GM10266 (cell line): Measurements from ENCODE around the gene VEGFA.

Source experiments
- DNase-seq: peaks from one replicate; pipeline ENCODE4 v3.0.0; 2012; ENCODE audit errors: extremely low spot score
- CTCF ChIP-seq: IDR thresholded peaks from 2 replicates; pipeline ENCODE4 v1.5.1; 2012; ENCODE audit warnings: mild to moderate bottlenecking, low read depth; ENCODE audit not compliant: control insufficient read depth, insufficient read depth; ENCODE audit errors: missing control alignments

Gene VEGFA

GRCh38 chr6:43763812-43764522 lies 6.0 kb upstream of the VEGFA start:
- DNase-seq, result no peak

GRCh38 chr6:43764772-43765171 lies 5.2 kb upstream of the VEGFA start:
- TF ChIP-seq CTCF, result no peak
- DNase-seq, result no peak

More at GRCh38 chr6:43763812-43764522, 6.0 kb upstream of the VEGFA start:
- no peak for TF ChIP-seq CTCF

- no peak for TF ChIP-seq CTCF
- no peak for DNase-seq
Observed at GRCh38 chr6:43765776-43766499, 4.1 kb upstream of the VEGFA start.

GRCh38 chr6:43766500-43766853 lies 3.5 kb upstream of the VEGFA start:
- TF ChIP-seq CTCF, result no peak
- DNase-seq, result no peak

- no peak for TF ChIP-seq CTCF
- no peak for DNase-seq
Observed at GRCh38 chr6:43766964-43767461, 3.0 kb upstream of the VEGFA start.

- TF ChIP-seq CTCF, result no peak
- no peak for DNase-seq
Observed at GRCh38 chr6:43767553-43768505, 2.2 kb upstream of the VEGFA start.
